NCI-H187 treated with DMSO at 0.1 percent for 48 hours (cell line): Measurements from ENCODE around the gene ZDHHC19.
"Not testable (repeated sequence)": the region's sequence is repeated elsewhere in the genome, so short reads cannot be mapped to it uniquely, and the experiment has no call there.

Experiments
- DNase-seq: peaks from one replicate; lab custom pipeline; 2025; lab: John Stamatoyannopoulos, UW

The ZDHHC19 gene, protein sequence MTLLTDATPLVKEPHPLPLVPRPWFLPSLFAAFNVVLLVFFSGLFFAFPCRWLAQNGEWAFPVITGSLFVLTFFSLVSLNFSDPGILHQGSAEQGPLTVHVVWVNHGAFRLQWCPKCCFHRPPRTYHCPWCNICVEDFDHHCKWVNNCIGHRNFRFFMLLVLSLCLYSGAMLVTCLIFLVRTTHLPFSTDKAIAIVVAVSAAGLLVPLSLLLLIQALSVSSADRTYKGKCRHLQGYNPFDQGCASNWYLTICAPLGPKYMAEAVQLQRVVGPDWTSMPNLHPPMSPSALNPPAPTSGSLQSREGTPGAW

DNA sequence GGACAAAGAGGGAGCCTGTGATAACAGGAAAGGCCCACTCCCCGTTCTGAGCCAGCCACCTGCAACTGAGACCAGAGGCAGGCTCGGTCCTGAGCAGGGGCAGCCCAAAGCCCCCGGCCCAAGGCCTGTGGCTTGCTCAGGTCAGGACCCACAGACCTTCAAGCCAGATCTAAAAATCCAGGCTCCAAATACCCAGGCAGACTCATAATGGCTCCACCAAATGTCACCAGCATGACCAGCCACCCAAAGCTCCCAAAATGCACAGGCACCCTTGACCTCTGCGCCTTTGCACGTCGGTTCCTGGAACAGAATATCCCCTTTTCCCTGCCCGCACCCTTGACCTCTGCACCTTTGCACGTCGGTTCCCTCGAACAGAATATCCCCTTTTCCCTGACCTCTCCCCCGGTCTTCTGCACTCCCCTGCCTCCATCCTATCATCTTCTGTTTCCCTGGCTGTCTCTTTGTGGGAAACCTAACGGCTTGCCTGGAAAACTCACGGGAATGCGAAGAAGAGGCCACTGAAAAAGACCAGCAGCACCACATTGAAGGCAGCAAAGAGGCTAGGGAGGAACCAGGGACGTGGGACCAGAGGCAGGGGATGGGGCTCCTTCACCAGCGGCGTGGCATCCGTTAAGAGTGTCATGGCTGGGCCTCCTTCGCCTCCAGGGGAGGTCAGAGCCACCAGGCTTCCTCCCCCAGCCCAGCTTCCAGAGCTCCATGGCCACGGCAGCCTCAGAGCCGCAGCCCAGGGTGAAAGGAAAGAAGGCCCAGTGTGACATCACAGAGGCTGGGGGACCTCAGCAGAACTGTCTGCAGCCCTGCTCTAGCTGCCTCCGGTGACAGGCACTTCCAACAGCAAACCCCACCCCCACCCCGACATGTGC is at the start of gene ZDHHC19:
TSS of gene ZDHHC19 (minus strand) at position 728 of the 884 bp plus-strand sequence. CDS start at position 643, 85 bp downstream.
- DNase-seq = no peak

DNA sequence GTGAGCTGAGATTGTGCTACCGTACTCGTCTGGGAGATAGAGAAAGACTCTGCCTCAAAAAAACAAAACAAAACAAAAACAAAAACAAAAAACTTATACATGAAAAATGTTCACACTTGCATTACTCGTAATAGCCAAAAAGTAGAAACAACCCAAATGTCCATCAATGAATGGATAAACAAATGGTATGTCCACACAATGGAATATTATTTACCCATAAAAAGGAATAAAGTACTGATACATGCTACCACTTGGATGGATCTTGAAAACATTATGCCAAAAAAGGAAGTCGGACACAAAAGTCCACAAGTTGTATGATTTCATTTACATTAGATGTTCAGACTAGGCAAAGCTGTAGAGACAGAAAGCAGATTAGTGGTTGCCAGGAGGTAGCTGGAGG is 49.6 kb upstream of the ZDHHC19 start:
- DNase-seq = no peak

DNA sequence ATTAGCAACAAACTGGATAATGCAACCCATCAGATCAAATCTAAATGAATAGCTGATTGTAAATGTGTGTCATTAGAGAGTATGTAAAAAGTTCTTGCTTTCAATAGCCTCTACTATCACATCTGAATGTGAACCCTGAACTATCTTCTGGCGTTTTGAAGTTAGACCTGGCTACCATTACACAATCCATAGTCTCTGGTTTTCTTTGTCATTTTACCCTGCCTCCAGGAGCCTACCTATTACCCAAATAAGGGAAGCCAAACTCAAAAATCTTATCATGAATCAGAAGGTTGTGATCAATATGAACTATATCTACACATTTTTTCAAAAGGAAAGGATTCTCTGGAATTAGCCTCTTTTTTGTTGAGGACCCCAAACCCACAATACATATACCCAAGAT is 44.6 kb upstream of the ZDHHC19 start:
- no peak for DNase-seq

DNA sequence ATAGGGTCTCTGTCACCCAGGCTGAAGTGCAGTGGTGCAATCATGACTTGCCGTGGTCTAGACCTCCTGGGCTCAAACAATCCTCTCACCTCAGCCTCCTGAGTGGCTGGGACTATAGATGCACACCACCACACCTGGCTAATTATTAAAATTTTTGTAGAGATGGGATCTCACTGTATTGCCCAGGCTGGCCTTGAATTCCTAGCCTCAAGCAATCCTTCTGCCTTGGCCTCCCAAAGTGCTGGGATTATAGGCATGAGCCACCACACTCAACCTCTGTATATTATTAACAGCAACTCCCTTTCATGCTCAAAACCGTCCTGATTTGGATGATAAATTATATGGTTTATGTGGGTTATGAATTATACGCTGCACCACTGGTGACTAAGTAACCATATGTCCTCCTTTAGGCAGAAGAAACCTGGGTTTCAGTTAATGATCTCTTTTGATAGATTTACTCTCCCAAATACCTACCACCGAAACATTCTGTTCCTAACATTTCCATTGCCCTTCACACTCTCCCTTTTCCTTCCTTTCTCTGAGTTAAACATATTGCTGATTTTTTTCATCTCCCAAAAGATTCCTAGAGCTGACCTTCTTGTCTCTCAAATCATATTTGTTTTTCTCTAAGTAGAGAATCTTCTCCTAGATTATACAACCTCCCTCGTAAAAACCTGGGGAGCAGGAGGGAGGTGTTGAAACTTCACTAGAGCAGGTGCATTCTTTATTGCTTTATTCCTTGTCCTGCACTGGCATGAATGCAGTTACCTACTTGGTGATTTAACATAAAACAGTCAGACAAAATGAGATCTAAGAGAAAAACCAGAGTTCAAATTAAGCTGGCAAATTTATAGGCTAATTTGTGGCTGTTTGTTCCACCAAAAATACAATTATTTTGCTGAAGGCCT is 43.4 kb upstream of the ZDHHC19 start:
- DNase-seq = no peak

DNA sequence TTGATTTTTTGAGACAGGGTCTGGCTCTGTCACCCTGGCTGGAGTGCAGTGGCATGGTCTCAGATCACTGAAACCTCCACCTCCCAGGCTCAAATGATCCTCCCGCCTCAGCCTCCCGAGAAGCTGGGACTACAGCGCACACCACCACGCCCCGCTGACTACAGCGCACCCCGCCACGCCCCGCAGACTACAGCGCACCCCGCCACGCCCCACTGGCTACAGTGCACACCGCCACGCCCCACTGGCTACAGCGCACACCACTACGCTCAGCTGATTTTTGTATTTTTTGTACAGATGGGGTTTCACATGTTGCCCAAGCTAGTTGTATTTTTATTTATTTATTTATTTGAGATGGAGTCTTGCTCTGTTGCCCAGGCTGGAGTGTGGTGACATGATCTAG is 40.7 kb upstream of the ZDHHC19 start:
- DNase-seq = no peak

DNA sequence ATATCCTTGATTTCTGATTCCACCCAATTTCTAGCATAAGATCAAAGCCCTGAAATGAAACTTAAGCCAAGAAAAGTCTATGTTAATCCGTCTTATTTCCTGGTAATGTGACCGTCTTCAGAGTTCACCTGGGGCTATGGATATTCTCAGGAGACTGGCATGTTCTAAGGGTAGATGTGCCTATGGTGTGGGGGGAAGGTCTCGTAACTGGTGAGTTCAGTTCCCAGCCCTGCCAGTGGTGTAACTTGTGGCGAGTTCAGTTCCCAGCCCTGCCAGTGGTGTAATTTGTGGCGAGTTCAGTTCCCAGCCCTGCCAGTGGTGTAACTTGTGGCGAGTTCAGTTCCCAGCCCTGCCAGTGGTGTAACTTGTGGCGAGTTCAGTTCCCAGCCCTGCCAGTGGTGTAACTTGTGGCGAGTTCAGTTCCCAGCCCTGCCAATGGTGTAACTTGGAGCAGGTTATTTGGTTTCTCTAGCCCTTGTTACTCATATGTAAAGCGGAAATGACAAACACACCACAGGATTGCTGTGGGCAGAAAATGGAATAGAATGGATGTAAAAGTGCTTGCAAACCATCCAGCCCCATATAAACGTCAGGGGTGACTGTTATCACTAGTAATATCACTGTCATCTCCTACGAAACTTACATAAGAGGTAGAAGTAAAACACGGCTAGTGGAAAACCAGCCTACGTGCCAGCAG is 35.6 kb upstream of the ZDHHC19 start:
- DNase-seq = no peak

DNA sequence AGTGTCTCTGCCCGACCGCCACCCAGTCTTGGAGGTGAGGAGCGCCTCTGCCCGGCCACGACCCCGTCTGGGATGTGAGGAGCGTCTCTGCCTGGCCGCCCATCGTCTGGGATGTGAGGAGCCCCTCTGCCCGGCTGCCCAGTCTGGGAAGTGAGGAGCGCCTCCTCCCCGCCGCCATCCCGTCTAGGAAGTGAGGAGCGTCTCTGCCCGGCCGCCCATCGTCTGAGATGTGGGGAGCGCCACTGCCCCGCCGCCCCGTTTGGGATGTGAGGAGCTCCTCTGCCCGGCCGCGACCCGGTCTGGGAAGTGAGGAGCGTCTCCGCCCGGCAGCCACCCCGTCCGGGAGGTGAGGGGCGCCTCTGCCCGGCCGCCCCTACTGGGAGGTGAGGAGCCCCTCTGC is 33.0 kb upstream of the ZDHHC19 start:
- not testable (repeated sequence) for DNase-seq

DNA sequence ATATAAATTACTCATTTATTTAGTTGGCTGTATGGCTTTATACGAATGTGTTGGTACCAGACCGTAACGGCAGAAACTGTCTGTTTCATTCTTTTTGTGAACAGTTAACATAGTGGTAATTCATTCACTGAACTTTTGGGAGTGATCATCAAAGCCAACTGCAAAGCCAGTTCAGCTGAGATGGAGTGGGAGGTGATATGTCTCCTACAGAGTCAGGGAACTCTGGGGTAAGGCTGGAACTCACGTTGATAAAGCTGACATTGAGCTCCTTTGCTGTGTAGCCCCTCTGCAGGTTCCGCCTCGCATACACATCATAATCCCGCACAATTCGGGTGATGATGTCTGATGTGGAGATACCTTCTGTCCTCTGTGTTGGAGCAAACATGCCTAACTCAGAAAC is 30.5 kb upstream of the ZDHHC19 start:
- no peak for DNase-seq

DNA sequence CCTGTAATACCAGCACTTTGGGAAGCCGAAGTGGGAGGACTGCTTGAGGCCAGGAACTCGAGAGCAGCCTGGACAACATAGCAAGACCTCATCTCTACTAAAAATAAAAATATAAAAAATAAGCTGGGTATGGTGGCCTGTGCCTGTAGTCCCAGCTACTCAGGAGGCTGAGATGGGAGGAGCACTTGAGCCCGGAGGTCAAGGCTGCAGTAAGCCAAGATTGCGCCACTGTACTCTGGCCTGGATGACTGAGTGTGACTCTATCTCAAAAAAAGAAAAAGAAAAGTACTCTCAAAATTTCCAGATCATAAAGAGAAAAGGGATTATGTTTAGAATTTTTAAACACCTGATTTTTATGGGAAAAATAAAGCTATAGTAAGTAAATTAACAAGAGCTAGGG is 29.2 kb upstream of the ZDHHC19 start:
- DNase-seq = no peak

DNA sequence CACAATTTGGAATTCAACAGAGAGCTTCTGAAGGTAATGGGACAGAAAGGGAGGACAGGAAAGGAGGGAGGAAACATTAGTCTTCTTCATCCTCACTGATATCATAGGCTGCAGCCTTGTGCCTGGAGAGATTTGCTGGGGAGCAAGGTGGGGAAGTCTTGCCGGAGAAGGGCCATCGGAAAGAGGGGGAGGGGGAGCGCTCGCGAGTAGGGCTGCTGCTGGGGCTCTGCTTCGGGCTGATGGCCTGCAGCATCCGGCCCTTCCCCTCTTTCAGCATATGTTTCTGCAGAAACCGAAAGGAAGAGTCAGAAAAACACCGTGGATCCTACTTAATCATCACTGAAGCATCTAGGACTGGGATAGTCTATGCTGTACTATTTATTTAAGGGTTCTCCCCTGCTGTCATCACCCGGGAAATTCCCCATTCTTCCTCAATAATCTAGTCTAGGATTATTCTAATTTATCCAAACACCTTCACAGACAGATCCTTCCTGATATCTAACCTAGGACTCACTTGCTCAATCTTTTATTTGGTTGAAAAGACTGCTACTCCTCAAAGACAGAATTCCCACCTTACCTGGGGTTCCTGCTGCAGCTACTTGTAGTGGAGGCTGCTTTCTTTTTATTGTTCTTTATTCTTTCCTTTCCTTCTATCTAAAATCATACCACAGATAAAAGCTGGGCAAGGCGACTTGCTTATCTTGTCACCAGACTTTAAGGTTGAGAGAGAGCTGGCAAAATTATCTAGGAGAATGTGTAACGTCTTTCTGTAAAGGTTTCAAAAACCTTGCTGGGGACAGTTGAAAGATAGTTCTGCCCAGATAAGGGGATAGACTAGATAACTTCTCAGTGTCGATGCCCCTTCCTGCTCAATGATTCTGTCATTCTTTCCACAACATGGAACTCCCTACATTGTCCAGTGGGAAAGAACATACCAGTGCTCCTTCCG is 27.7 kb upstream of the ZDHHC19 start:
- no peak for DNase-seq

DNA sequence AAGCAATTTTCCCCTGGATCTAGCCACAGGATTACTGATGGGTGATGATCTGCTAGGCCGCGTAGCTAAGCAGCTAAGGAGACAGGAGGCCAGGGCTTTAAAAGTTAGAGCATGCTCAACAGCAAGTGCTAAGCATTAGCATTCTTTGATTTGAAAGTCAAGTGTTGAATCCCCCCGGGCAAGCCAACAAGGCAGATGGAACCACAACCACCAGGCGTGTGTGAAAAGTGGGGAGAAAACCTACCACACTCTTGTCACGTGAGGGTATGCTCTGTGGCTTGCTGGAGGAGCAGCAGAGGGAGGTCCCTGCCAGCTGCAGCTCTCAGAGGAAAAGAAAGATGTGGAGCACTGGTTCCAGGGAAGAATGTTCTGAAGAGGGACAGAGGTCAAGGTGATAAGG is 26.0 kb upstream of the ZDHHC19 start:
- DNase-seq = no peak

DNA sequence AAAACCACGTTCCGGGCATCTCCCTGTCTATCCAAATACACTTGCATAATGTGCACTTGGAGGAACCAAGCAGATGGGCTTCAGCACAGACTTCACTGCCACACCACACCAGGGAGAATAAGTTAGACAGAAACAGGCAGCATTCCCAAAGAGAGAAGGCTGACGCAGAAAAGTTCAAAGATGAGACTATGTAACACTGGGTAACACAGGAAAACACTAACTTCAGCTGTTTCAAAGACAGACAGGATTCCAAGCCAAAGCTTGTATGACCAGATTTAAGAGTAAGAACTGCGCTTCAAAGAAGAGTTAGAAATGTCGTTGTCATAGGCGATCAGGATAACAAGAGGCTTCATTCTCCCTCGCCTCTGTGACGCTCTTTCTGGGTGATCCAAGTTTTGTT is 25.0 kb upstream of the ZDHHC19 start:
- DNase-seq = no peak

DNA sequence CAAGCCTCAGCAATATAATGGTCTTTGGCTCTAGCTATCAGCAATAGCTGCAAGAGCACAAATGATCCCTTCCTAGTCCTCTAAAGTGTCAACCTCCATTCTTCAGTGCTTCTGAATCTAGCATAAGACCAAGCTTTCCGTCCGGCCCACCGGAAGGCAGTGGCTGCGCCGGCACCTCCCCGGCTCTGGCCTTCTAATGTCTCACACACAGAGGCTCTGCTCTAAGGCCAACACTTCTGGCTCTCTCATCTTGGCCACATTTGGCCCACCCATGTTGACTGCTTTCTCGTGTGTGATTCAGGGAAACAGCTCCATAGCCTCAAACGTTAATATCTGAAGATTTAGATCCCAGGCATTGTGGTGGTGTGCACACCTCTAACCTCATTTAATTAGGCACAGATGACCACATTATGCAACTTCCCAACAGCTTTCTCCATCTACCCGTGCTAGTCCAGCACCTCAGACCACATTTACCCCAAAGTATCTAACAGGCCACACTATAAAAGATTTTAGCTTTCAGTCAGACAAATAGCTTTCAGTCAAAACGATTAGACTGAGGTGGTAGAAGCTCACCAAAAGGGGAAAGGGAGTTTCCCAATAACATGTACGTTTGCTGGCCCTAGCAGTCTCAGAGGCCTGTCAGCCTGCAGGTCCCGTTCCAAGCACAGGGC is 24.4 kb upstream of the ZDHHC19 start:
- no peak for DNase-seq

DNA sequence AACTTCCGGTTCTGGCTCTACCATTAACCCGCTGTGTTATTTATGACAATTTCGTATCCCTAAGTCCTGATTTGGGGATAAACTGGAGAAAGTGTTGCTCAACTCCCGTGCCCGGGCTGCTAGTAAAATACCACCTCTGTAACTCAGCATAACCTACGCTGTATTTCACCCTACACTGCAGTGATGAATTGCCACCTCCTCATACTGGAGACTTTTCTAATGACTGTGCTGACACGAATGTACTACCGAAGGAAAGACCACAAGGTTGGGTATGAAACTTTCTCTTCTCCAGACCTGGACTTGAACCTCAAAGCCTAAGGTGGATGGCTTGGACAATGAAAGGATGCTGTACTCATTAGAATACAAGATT is 21.7 kb upstream of the ZDHHC19 start:
- no peak for DNase-seq

DNA sequence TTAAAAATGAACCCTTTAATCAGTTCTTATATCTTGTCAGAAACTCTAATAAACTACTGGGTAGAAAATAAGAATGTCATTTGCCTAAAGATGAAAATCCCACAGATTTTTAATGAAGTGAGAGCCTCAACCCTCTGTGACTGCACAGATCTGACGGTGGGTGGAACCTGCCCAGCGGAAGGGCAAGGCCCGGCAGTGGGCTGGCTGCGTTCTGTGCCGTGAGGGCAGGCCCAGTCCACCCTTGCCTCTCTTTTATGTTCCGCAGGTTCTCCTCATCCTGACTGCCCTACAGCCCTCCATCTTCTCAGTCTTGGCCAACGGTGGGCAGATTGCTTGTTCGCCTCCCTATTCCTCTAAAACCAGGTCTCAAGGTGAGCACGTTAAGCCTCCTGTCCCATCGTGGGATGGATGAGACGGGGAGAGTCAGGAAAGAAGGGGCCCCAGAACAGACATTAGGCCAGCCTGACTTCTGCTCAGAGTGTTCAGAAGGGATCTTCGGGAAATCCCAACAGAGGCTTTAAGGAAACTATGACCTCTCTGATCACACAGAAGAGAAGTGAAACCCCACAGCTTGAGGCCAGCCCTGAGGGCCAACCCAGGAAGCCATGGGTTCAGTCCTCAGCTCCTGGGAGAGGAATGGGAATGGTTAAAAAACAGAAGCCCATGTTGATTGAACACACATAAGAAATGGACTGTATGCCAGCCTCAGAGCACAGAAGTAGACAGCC is 21.1 kb upstream of the ZDHHC19 start:
- DNase-seq = no peak

DNA sequence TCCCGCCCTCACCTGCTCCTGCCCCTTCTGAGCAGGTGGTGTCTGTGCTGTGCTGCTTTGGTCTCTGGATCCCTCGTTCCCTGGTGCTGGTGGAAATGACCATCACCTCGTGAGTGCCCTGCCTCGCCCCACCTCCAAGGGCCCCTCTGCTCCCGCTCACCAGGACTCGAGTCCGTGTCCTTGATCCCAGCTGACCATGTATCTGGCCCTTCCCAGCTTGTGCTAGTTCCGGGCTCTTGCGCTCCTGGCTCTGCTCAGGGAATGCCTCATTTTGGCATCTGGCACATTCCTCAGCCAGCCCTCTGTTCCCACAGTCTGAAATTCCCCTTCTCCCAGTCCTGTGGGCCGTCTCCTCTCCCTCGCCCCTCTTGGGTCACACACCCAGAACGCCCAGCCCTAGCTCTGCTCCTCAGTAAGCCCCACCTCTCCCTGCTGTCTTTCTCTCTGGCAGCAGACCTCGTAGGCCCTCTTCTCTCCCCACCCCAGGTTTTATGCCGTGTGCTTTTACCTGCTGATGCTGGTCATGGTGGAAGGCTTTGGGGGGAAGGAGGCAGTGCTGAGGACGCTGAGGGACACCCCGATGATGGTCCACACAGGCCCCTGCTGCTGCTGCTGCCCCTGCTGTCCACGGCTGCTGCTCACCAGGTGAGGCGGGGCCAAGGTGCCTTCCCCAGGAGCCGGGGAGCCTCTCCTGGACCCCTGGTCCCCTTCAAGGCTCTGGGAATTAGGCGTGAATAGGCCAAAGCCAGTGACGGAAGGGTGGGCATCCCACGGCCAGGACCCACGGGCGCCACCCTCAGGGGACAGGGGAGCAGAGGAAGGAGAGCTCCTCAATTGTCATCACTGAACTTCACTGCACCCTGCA is 16.7 kb upstream of the ZDHHC19 start:
- no peak for DNase-seq

DNA sequence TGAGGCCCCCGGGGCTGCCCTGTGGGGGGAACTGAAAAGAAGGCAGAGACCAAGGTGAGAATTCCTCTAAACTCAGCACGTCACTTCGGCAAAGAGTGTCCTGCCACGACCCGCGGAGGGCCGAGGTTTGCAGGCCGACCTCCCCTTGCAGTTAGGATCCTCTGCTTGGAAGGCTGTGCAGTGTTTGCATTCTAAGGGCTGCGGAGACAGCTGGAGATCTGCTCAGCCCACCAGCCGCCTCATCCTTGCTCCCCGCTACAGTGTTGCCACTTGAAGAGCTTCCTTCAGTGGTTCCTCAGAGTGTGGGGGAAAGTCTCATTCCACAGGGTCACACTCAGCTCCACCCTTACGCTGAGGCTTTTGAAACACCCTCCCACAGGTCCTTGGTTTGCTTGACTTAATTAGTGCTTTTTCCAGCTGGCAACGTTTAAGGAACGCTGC is 15.9 kb upstream of the ZDHHC19 start:
- no peak for DNase-seq

DNA sequence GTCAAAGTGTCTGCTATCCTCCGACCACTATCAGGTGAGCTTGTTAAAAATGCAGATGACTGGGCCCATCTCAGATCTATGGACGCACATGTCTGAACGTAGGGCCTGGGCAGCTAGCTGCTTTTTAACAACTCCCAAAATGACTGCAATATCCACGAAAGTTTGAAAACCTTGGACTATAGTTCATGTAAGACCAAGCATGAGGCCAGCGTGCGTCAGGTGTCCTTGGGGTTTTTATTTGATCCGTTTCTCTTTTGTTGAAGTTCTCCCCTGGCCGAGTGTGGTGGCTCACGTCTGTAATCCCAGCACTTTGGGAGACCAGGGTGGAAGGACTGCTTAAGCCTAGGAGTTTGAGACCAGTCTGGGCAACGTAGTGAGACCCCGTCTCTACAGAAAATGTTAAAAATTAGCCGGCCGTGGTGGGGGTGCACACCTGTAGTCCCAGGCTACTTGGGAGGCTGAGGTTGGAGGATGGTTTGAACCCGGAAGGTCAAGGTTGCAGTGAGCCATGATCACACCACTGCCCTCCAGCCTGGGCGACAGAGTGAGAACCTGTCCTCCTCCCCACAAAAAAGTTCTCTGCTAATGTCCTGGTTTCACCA is 14.7 kb upstream of the ZDHHC19 start:
- no peak for DNase-seq
